H1 (cell line): ENCODE data around the gene TSFM. TPM values are rescaled to one million over a fixed set of nuclear protein-coding genes. Genes with fewer than 3 reads are reported as not detected.

Experiments used
- CTCF ChIA-PET: fragments of 300-600 bp; sonication (Branson Sonifier 250); formaldehyde crosslinking; loops from one replicate; lab custom pipeline; 2021; ENCODE audit not compliant: partially characterized antibody; lab: Charles Lee
- POLR2A ChIA-PET: fragments of 300-600 bp; sonication (Branson Sonifier 250); formaldehyde crosslinking; loops from one replicate; lab custom pipeline; 2021; ENCODE audit warnings: inconsistent platforms; ENCODE audit not compliant: partially characterized antibody; lab: Charles Lee
- DNase-seq, 2 experiments: peaks; one replicate each; pipeline versions ENCODE4 v3.0.0 to v3.0.0-alpha.2; 2010 to 2022; ENCODE audit warnings: low spot score in 2 of 2, low read depth in 1 of 2, mixed read lengths in 1 of 2
- FAIRE-seq: peaks from 2 replicates; lab custom pipeline; 2011; peaks lifted over from hg19 to GRCh38; lab: Jason Lieb, UNC
- H2AFZ ChIP-seq: 2 replicates; pipeline ENCODE4 v1.8.1; 2012; ENCODE audit warnings: low read length, inconsistent platforms
- H2AK5ac ChIP-seq: 2 replicates; pipeline ENCODE4 v1.6.1; 2013; ENCODE audit warnings: low read depth, low read length
- H2BK120ac ChIP-seq: replicated peaks from 2 replicates; pipeline ENCODE3; 2013; ENCODE audit warnings: low read depth, low read length, inconsistent platforms
- H2BK12ac ChIP-seq: 2 replicates; pipeline ENCODE4 v1.6.1; 2013; ENCODE audit warnings: low read depth, low read length
- H2BK15ac ChIP-seq: 2 replicates; pipeline ENCODE4 v1.6.1; 2013; ENCODE audit warnings: low read length
- H2BK20ac ChIP-seq: 2 replicates; pipeline ENCODE4 v1.6.1; 2013; ENCODE audit warnings: low read length
- H2BK5ac ChIP-seq: 2 replicates; pipeline ENCODE4 v1.6.1; 2013; ENCODE audit warnings: low read depth, low read length
- H3K14ac ChIP-seq: 2 replicates; pipeline ENCODE4 v1.6.1; 2013; ENCODE audit warnings: inconsistent platforms; ENCODE audit not compliant: insufficient read length
- H3K18ac ChIP-seq: 2 replicates; pipeline ENCODE4 v1.6.1; 2013; ENCODE audit warnings: low read length; ENCODE audit errors: extremely low read depth
- H3K23ac ChIP-seq: 2 replicates; pipeline ENCODE4 v1.6.1; 2013; ENCODE audit warnings: inconsistent platforms; ENCODE audit not compliant: insufficient read length
- H3K23me2 ChIP-seq: 2 replicates; pipeline ENCODE4 v1.6.1; 2013; ENCODE audit warnings: low read depth, low read length
- H3K27ac ChIP-seq: 2 replicates; pipeline ENCODE4 v1.6.1; 2011; ENCODE audit warnings: low read depth, low read length, inconsistent platforms
- H3K27me3 ChIP-seq, 4 experiments: replicated peaks in 1 of 4; 1 replicate in 1 of 4; 2 replicates in 3 of 4; pipeline versions ENCODE4 v1.6.1 to v1.8.1; 2011 to 2013; ENCODE audit warnings: low read length in 3 of 4, mild to moderate bottlenecking in 3 of 4, inconsistent platforms in 2 of 4, mixed read lengths in 2 of 4, moderate library complexity in 1 of 4; ENCODE audit not compliant: control insufficient read depth in 3 of 4, insufficient read depth in 3 of 4; ENCODE audit errors: extremely low read depth in 1 of 4
- H3K36me3 ChIP-seq, 4 experiments: 2 replicates each; pipeline versions ENCODE4 v1.6.1 to v1.8.1; 2011 to 2013; ENCODE audit warnings: mild to moderate bottlenecking in 4 of 4, low read length in 3 of 4, moderate library complexity in 2 of 4, control low read depth in 1 of 4, inconsistent platforms in 1 of 4; ENCODE audit not compliant: insufficient read depth in 4 of 4, control insufficient read depth in 2 of 4
- H3K4ac ChIP-seq: replicated peaks from 2 replicates; pipeline ENCODE3; 2013; ENCODE audit warnings: low read length, low read depth, mixed read lengths, inconsistent platforms; ENCODE audit not compliant: insufficient read length
- H3K4me1 ChIP-seq, 4 experiments: replicated peaks in 1 of 4; 1 replicate in 1 of 4; 2 replicates in 3 of 4; pipeline versions ENCODE4 v1.6.1 to v1.8.1; 2011 to 2013; ENCODE audit warnings: low read length in 3 of 4, inconsistent platforms in 2 of 4, mixed read lengths in 1 of 4; ENCODE audit not compliant: insufficient read depth in 4 of 4, control insufficient read depth in 3 of 4
- H3K4me2 ChIP-seq, 2 experiments: 2 replicates each; pipeline versions ENCODE4 v1.6.1 to v1.8.1; 2011 to 2013; ENCODE audit warnings: low read depth in 2 of 2, low read length in 2 of 2, control low read depth in 1 of 2, inconsistent platforms in 1 of 2, mild to moderate bottlenecking in 1 of 2; ENCODE audit not compliant: insufficient read depth in 1 of 2
- H3K4me3 ChIP-seq, 4 experiments: fragments of 200-600, 300-600 bp in 1 of 4; sonication (generic), shearing (Covaris generic), sonication (Bioruptor Twin) in 1 of 4; 2 replicates each; pipeline versions ENCODE4 v1.5.1 to v1.8.1; 2011 to 2016; ENCODE audit warnings: low read length in 4 of 4, low read depth in 3 of 4, control low read depth in 2 of 4, inconsistent platforms in 2 of 4, mild to moderate bottlenecking in 2 of 4, mixed read lengths in 1 of 4, moderate library complexity in 1 of 4; ENCODE audit not compliant: insufficient read depth in 2 of 4; ENCODE audit errors: extremely low read depth in 1 of 4
- H3K56ac ChIP-seq: replicated peaks from 2 replicates; pipeline ENCODE3; 2013; ENCODE audit warnings: low read depth, mild to moderate bottlenecking, mixed read lengths, low read length, inconsistent platforms; ENCODE audit not compliant: insufficient read length
- H3K79me1 ChIP-seq: 2 replicates; pipeline ENCODE4 v1.6.1; 2013; ENCODE audit warnings: low read depth, low read length, control low read depth
- H3K79me2 ChIP-seq, 2 experiments: 2 replicates each; pipeline versions ENCODE4 v1.6.1 to v1.8.1; 2012 to 2013; ENCODE audit warnings: low read length in 2 of 2, mild to moderate bottlenecking in 2 of 2, inconsistent platforms in 1 of 2; ENCODE audit not compliant: insufficient read depth in 2 of 2, control insufficient read depth in 1 of 2
- H3K9ac ChIP-seq, 4 experiments: replicated peaks in 1 of 4; 1 replicate in 1 of 4; 2 replicates in 3 of 4; pipeline versions ENCODE4 v1.6.1 to v1.8.1; 2011 to 2013; ENCODE audit warnings: low read depth in 3 of 4, low read length in 3 of 4, control low read depth in 2 of 4, mild to moderate bottlenecking in 2 of 4, moderate library complexity in 2 of 4, inconsistent platforms in 1 of 4; ENCODE audit errors: extremely low read depth in 1 of 4
- H3K9me3 ChIP-seq, 2 experiments: 2 replicates each; pipeline versions ENCODE4 v1.6.1 to v1.8.1; 2012 to 2013; ENCODE audit warnings: mild to moderate bottlenecking in 2 of 2, moderate library complexity in 2 of 2, control low read depth in 1 of 2, inconsistent platforms in 1 of 2, low read depth in 1 of 2, low read length in 1 of 2, mixed read lengths in 1 of 2; ENCODE audit not compliant: insufficient read depth in 2 of 2
- H4K20me1 ChIP-seq, 2 experiments: replicated peaks in 1 of 2; 2 replicates each; pipeline versions ENCODE3 to v1.8.1; 2011 to 2013; ENCODE audit warnings: inconsistent platforms in 2 of 2, low read length in 2 of 2, mild to moderate bottlenecking in 1 of 2; ENCODE audit not compliant: insufficient read depth in 2 of 2, control insufficient read depth in 1 of 2
- H4K5ac ChIP-seq: 2 replicates; pipeline ENCODE4 v1.6.1; 2013; ENCODE audit warnings: low read length, low read depth, mixed read lengths, inconsistent platforms; ENCODE audit not compliant: insufficient read length
- H4K8ac ChIP-seq: 2 replicates; pipeline ENCODE4 v1.8.0; 2013; ENCODE audit warnings: mild to moderate bottlenecking, moderate library complexity, low read length, inconsistent platforms; ENCODE audit not compliant: insufficient read depth; ENCODE audit errors: extremely low read depth
- H4K91ac ChIP-seq: replicated peaks from 2 replicates; pipeline ENCODE3; 2013; ENCODE audit warnings: low read length, mixed read lengths, inconsistent platforms; ENCODE audit not compliant: insufficient read length
- BACH1 ChIP-seq: IDR thresholded peaks from 2 replicates; pipeline ENCODE4 v1.6.1; 2012; ENCODE audit warnings: low read length, improper control_type of control experiment
- CHD1 ChIP-seq: IDR thresholded peaks from 2 replicates; pipeline ENCODE4 v1.6.1; 2012; ENCODE audit warnings: low read depth, low read length, improper control_type of control experiment
- CHD2 ChIP-seq: IDR thresholded peaks from 2 replicates; pipeline ENCODE4 v1.6.1; 2012; ENCODE audit warnings: low read length, improper control_type of control experiment
- KDM5A ChIP-seq: fragments of 200-600 bp; IDR thresholded peaks from 2 replicates; pipeline ENCODE4 v1.7.1; 2012; ENCODE audit warnings: mild to moderate bottlenecking, low read length, inconsistent platforms, mixed read lengths
- MAFK ChIP-seq: IDR thresholded peaks from 2 replicates; pipeline ENCODE4 v1.6.1; 2012; ENCODE audit warnings: low read depth, mild to moderate bottlenecking, improper control_type of control experiment, low read length
- NANOG ChIP-seq: IDR thresholded peaks from 2 replicates; pipeline ENCODE4 v1.6.1; 2011; ENCODE audit warnings: low read length, low read depth, mild to moderate bottlenecking, inconsistent platforms; ENCODE audit not compliant: insufficient read depth, poor library complexity, severe bottlenecking
- POLR2AphosphoS5 ChIP-seq: IDR thresholded peaks from 2 replicates; pipeline ENCODE4 v1.6.1; 2011; ENCODE audit warnings: low read depth, low read length
- TBP ChIP-seq: IDR thresholded peaks from 2 replicates; pipeline ENCODE4 v1.6.1; 2011; ENCODE audit warnings: low read depth, low read length, improper control_type of control experiment
- YY1 ChIP-seq: IDR thresholded peaks from 2 replicates; pipeline ENCODE4 v1.6.1; 2011; ENCODE audit warnings: low read depth, mild to moderate bottlenecking, low read length
- WGBS, 2 experiments: shearing (Covaris generic) in 1 of 2; methylation state at CpG; one replicate each; pipeline versions ENCODE4 v1.1.6 to v1.1.7; 2013 to 2015; ENCODE audit warnings: low lambda C conversion rate in 2 of 2, mixed read lengths in 2 of 2, inconsistent platforms in 1 of 2, low coverage in 1 of 2, missing lambda C conversion rate in 1 of 2; ENCODE audit not compliant: insufficient replicate concordance in 2 of 2, insufficient coverage in 1 of 2, insufficient read length in 1 of 2; ENCODE audit errors: extremely low coverage in 1 of 2, missing lambda C conversion rate in 1 of 2; 5-methylcytosine and 5-hydroxymethylcytosine counted together
- polyA plus RNA-seq, 7 experiments: library from polyadenylated mRNA; depleted of rRNA in 3 of 7; stranded (reverse) in 5 of 7; unstranded in 2 of 7; fragments of >200 nt in 5 of 7; fragments of 200-250 nt in 2 of 7; gene quantifications; 1 replicate in 5 of 7; 2 replicates in 1 of 7; 4 replicates in 1 of 7; pipeline versions ENCODE4 v1.2.1 to v1.2.3, GENCODE V29; 2011 to 2013; ENCODE audit warnings: missing spikeins in 2 of 7, mixed read lengths in 2 of 7
- total RNA-seq: library from RNA; stranded (reverse); fragmentation: NEBNext Ultra II Directional; extraction: Animal tissue kit (Norgen Biotek cat#: 25700); gene quantifications from 2 replicates; pipeline ENCODE4 v1.2.1, GENCODE V29; 2021
- TF ChIP-seq, protein P1 (sequence below): IDR thresholded peaks from 2 replicates; pipeline ENCODE4 v1.6.1; 2011; ENCODE audit warnings: low read length, improper control_type of control experiment

TSFM gene
- total and polyA plus RNA-seq, 2 of the 8 experiments (the other 6 are each of a cell fraction or from before 2014, with no cell fraction given): 17.4 to 49.8 TPM

DNA sequence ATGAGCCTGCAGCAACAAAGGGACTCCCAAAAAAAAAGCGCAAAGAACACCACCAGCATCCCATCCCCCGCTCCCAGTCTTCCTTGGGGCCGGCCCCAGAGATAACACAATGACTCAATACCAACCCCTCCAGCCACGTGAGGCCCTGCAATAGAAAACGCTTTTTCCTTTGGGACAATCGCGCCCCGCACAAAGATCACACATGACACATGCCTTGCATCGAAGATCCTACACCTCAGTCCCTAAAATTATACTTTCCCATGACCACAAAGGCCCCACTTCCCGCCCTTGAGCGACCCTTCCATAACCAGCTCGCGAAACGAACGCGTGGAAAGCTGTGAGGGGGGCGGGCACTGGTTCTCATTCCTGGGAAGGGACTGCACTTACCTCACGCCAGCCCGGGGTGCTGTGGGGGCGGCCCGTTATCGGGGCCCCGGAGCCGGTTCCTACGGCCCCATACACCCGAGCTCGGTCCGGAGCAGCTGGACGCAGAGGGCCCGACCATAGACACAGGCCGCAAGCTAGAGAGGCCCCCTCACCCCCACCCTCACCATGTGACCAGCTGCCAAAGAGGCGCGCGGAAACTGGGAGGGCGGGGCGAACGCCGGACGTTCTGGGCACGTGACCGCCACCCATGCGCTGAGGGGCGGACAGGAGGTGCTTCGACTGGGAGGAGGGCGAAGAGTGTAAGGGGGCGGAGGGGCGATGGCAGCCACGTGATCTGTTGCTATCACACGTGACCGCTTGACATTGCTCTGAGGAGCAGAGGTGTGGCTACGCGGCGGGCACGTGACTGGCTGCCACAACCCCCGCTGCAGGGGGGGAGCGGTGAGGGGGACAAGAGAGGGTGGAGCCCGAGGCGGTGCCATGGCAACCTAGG lies 30.6 kb upstream of the TSFM start, which contains the start of gene CDK4:
Gene CDK4 (minus strand): TSS at position 523 of the 880 bp plus-strand sequence. CDS start 593 bp downstream, outside the sequence.
- H2AK5ac ChIP-seq: peak within 1 kb of the TSS; percentile 66
- H3K56ac ChIP-seq: peak within 1 kb of the TSS; percentile 52
- H2BK12ac ChIP-seq: 0 out of 2 replicates have a peak within 1 kb of the TSS, but pooled peaks have one; percentile 80
- H3K9ac ChIP-seq: peak within 1 kb of the TSS; percentile 88 to 99 (median 96)
- peak within 1 kb of the TSS; percentile 67 for H4K5ac ChIP-seq
- H4K20me1 ChIP-seq: peaks cover 3 to 4% of the 10 kb centered on the region in 2 experiments
- peak within 1 kb of the TSS; percentile 12 for H4K91ac ChIP-seq
- 2% methylated on average over 58 of the region's 58 CpGs; no CpG with 5 or more reads in 1 of the 2 experiments for WGBS, 2 experiments
- H3K27ac ChIP-seq: peak within 1 kb of the TSS; percentile 86
- H3K36me3 ChIP-seq: peaks cover 21 to 37% (median 27%) of the 10 kb centered on the region in 4 experiments
- H2AFZ ChIP-seq: no peak within 1 kb of the TSS
- H2BK20ac ChIP-seq: no peak within 1 kb of the TSS
- H2BK120ac ChIP-seq: no peak within 1 kb of the TSS
- no peak within 1 kb of the TSS; the same call in 1 of the 2 replicates for H2BK15ac ChIP-seq
- peak within 1 kb of the TSS; percentile 81 for H3K4ac ChIP-seq
- peak within 1 kb of the TSS; percentile 7 for H3K23ac ChIP-seq
- CTCF ChIA-PET: no interaction called here
- peak within 1 kb of the TSS; percentile 95 to 96 for H3K4me2 ChIP-seq
- H3K18ac ChIP-seq: peak within 1 kb of the TSS; percentile 81; the same call in 1 of the 2 replicates
- H3K14ac ChIP-seq: peak within 1 kb of the TSS; percentile 81
- H3K79me2 ChIP-seq: peaks cover 12 to 20% of the 10 kb centered on the region in 2 experiments
- peak; percentile 71 for FAIRE-seq
- peak within 1 kb of the TSS; percentile 96 to 99 (median 98) for H3K4me3 ChIP-seq
- no peaks in the 10 kb centered on the region for H3K9me3 ChIP-seq
- peak; percentile 99 to 100 for DNase-seq
- peak within 1 kb of the TSS; percentile 97 for H4K8ac ChIP-seq
- POLR2A ChIA-PET: interaction anchor here (0.7 to 5.3 kb wide), 9 partner anchors 9 to 145 kb away, joined by 3 to 25 read pairs (median 4); partner anchors contain the start of genes AGAP2 and CYP27B1
- peaks cover 15% of the 10 kb centered on the region; the same call in 1 of the 2 replicates for H3K79me1 ChIP-seq
- peaks cover 18% of the 10 kb centered on the region for H3K23me2 ChIP-seq
- peaks cover 3 to 26% (median 7%) of the 10 kb centered on the region in 4 experiments; a peak in 6 of 7 replicates for H3K4me1 ChIP-seq
- peak within 1 kb of the TSS; percentile 87 for H2BK5ac ChIP-seq
- H3K27me3 ChIP-seq: peaks cover 8 to 22% (median 20%) of the 10 kb centered on the region in 4 experiments
- no peak for TF ChIP-seq POLR2AphosphoS5
- TF ChIP-seq BACH1: no peak
- TF ChIP-seq, protein P1, sequence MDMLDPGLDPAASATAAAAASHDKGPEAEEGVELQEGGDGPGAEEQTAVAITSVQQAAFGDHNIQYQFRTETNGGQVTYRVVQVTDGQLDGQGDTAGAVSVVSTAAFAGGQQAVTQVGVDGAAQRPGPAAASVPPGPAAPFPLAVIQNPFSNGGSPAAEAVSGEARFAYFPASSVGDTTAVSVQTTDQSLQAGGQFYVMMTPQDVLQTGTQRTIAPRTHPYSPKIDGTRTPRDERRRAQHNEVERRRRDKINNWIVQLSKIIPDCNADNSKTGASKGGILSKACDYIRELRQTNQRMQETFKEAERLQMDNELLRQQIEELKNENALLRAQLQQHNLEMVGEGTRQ: peak; percentile 100
- 0 out of 2 replicates have a peak, but pooled peaks have one; percentile 54 for TF ChIP-seq CHD1
- TF ChIP-seq YY1: peak; percentile 7; the same call in 1 of the 2 replicates
- TF ChIP-seq TBP: peak; percentile 66; the same call in 1 of the 2 replicates
- no peak for TF ChIP-seq NANOG
- TF ChIP-seq CHD2: peak; percentile 43; the same call in 1 of the 2 replicates
- TF ChIP-seq MAFK: no peak
- TF ChIP-seq KDM5A: no peak
